GM18907 (cell line): ENCODE measurements around the gene SLC66A1.

Source experiments
- ATAC-seq: cut with Tn5 transposase; IDR thresholded peaks from one replicate; pipeline ENCODE4 v1.9.1; 2021; ENCODE audit warnings: mild to moderate bottlenecking, moderate library complexity; ENCODE audit not compliant: unreplicated experiment

SLC66A1 gene

DNA sequence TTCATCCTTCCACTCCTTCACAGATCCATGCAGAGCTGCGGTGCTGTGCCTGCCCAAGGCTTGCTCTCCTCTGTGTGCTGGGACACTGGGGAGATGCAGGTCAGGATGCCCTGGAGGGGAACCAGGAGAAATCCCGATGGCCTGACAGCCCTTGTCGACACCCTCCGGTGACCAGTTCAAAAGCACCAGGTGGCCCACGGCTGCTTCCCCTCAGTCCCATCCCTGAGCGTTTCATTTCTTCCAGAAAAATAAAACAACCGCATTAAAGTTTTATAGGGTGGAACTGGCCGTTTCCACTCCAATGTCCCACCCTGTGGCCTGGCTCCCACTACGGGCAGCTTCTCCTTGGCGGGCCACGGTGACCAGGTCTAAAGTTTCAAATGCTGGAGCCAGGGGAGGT, 48.3 kb downstream of the SLC66A1 start:
- ATAC-seq: no peak

DNA sequence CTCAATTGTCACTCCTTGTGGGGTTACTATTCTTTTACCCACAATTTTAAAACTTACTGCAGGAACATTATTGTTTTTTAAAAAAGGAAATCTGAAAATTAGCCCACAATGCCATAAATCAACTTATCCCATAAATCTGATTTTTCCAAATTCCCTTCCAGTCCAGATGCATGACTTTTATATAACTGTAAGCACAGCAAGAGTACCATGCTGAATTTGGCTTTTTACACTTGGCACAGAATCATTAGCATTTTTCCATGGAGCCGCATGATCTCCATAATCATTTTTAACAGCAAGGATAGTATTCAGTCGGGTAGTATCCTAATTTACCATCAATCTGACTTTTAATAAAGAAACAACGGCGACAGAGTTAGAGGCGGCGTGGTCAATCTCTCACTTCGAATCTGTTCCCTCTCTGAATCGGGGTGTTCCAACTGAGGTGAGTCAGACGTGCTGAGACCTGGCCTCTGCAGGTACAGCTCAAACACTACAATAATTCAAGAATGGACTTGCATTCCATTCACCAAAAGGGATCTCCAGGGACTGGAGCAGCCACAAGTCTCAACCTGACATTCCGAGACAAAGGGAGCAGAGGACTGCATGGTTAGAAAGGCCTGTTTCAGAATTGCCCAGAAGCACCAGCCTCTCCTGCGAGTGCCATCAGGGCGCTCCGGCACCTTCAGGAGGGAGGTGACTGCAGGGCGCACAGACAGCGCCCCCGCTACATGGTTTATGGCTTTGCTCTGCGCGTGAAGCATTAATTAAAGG, 48.9 kb downstream of the SLC66A1 start:
- no peak for ATAC-seq

DNA sequence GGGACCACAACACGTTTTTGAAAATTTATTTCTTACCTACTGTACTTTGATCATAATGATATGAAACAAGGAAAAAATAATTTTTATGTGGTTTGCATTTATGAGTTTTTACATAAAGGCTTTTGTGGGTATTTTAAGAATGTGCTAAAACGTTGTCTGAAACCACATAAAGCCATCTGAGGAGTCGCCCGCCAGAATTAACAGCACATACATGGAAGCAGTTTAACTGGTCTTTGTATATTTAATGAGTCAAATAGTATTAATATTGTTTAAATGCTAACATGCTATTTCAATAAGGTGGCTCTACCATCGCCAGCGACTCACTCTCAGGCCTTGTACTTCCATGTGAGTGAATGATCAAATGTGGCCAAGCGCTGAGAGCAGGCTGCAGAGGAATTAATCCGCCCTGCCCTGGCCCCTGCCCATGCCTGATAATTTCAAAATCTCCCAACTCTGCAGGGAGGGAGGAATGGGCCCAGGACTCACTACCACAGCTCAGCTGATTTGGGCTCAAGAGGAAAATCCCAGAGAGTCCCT, 49.6 kb downstream of the SLC66A1 start:
- ATAC-seq: no peak

DNA sequence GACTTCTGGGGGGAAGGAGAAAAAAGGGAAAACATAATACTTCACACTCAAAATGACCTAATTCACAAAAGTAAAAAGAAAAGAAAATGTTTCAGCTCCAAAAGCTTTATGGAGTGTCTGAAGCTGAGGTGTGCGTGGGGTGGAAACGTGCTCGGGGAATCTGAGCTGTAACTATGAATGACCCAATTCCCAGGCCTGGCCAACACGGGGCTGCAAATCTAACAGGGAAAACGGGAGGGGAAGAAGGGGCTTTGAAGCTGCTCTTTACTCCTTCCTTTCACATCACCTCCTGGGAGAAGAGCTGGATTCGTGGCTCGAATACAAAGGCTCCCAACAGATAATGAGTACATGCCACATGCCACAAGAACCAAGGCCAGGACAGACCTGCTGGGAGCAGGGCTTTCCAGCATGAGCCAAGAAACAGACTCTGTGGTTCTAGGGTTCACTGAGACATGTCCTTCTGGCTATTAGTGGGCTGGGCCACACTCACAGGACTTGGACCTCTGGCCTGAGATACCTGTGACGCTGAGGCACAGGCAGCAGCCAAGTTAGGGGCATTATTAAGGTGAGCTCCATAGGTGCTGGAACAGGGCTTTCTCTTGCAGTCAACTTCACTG, 51.5 kb downstream of the SLC66A1 start:
- no peak for ATAC-seq

DNA sequence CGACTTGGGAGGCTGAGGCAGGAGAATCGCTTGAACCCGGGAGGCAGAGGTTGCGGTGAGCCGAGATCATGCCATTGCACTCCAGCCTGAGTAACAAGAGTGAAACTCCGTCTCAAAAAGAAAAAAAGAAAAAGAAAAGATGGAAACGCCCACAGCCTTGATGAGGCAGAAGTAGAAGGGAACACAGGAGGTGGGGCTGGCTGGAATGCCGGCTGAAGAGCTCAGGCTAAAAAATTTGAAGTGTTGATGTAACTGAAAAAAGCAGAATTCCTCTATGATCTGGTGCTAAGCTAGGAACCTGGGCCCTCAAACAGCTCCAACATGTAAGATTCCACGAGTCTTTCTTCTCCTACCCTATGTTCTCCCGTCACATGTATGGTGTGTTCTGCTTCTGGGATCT, 53.6 kb downstream of the SLC66A1 start:
- ATAC-seq: no peak

DNA sequence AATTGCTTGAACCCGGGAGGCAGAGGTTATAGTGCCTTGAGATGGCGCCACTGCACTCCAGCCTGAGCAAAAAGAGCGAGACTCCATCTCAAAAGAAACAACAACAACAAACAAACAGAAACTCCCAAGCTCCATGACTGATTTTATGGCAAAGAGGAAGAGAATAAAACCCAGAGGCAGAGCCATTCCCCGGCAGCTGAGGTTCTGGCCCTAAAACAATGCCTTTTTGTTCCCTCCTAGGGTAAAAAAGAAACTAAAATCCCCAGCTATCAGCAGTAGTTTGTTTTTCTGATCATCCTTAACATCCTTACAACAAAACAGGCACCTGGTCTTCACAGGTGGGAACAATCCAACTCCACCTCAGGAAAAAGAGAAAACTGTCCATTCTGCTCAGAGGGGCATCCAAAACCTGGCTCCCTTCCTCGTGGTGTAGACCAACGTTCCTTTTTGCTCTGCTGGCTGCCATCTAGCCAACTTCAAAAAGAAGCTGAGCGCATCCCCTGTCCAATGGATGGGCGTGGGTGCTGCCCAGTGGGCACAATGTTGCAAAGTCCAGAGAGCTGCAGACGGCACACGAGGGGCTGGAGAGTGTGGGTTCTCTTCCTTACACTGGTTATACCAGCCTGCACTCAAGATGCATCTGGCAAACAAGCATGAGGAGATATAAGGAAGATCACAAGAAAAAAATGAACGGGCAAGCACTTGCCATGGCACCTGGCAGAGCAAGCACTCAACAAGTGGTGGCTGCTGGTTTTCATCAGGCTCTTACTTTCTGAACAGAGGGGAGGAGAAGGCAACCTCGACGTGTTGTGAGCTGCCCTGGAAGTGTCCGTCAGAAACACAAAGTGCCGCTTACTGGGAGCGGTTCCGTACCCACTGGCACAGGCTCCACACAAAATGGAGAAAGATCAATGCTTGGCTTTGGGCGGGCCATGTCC, 54.7 kb downstream of the SLC66A1 start:
- ATAC-seq: no peak

DNA sequence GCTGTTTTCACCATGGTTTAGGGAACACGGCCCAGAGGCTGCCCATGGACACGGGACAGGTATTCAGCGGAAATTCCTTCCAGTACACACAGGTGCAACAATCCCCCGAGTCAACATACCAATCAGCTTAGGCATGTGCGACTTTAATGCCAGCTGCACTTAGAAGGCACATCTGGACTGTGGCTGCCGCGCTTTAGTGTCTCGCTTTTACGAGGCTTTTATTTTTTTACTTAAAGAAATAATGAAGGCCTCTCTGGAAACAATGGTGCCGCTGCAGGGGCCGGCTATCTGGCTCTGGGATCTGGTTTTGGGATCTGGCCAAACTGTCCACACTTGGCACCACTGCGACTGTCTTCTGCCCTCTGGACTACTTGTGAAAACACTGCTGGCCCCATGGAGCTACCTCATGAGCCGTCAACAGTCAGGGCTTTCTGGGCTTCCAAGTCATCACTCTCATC, 55.5 kb downstream of the SLC66A1 start:
- ATAC-seq: no peak

DNA sequence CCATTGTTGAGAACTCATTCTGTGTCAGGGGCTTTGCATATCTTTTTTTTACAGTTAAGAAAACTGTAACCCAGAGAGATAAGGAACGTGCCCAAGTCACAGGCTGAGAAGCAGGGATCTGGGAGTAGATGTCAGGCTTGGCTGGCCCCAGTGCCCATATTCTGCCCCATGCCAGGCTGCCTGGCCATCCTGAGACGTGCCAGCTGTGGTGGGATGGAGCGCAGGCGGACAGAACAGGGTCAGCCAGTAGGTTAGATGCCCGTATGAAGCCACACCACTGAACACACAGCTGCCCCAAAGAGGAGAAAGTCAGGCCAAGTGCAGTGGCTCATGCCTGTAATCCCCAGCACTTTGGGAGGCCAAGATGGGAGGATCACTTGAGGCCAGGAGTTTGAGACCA, 55.9 kb downstream of the SLC66A1 start:
- no peak for ATAC-seq

DNA sequence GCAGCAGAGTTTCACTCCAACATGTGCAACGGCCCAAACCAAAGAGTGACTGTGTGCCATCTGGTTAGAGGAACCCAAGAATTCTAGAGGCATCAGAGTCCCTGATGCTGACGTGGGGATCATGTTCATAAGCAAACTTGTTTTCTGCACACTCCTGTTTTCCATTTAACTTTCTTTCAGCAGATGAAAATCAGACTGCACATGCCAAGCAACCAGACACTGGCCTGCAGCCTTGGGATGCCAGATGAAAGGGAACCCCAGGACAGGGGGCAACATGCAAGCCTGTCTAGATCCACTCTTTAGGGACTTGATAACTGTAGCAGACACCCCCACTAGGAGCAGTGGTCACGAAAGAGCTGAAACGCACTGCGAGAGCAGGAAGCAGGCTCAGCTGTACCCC, 56.8 kb downstream of the SLC66A1 start:
- ATAC-seq: no peak

DNA sequence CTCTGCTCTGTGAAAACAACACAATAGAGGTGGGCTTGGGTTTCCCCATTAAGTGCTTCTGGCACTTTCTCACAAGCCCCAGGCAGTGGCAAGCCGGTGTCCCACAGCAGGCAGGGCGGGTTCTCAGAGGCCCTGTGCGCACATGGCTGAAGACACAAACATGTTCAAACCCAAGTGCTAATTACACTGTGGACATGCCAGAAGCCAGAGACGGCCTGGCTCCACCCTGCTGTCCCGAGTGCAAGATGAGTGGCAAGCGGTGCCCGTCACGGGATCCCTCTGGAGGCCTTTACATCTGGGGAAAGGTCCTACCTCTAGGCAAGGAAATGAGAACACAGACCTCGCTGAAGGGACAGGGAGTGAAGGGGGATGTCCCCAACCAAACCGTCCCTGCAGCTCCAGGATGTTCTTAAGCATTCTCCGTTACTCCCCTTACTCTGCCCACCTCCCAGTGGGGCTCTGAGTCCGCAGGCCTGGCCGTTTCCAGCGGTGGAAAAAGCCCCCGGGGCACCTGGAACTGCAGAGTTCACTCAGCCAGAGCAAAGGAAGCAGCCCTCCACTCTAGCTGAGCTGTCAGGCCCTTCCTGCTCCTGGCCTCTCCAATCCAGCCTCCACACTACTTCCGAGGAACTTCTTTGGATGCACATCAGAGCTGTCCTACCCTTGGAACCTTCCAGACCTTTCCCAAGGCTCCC, 57.4 kb downstream of the SLC66A1 start:
- ATAC-seq: no peak

DNA sequence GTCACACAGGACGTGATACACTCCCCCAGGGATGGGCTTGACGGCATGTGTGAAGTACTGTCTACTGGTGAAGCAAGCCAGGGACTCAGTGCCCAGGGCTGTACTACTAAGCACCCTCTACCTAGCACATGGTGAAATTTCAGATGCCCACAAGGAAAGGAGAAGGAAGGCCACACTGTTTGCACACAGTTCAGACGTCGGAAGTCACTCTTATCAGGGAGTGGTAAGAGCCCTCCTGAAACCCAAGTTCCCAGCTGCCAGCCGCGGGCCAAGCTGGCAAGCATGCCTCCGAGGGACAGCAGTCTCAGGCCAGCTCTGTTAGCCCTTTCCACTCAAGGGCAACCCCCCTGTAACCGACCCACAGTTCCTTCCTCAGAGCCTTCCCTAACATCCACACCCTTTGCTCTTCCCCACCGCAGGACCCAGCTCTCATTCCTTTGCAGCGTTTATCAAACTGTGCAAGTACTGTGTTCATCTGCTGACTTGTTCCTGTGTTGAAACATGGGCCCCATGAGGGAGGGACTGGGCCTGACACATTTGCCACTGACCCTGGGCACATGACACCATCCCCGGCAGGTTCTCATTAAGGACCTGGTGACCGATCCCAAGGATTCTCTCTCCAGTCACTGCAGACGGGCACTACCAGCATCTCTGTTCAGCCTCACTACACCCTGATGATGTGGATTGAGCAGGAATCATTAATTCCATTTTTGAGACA, 58.5 kb downstream of the SLC66A1 start:
- ATAC-seq: no peak

DNA sequence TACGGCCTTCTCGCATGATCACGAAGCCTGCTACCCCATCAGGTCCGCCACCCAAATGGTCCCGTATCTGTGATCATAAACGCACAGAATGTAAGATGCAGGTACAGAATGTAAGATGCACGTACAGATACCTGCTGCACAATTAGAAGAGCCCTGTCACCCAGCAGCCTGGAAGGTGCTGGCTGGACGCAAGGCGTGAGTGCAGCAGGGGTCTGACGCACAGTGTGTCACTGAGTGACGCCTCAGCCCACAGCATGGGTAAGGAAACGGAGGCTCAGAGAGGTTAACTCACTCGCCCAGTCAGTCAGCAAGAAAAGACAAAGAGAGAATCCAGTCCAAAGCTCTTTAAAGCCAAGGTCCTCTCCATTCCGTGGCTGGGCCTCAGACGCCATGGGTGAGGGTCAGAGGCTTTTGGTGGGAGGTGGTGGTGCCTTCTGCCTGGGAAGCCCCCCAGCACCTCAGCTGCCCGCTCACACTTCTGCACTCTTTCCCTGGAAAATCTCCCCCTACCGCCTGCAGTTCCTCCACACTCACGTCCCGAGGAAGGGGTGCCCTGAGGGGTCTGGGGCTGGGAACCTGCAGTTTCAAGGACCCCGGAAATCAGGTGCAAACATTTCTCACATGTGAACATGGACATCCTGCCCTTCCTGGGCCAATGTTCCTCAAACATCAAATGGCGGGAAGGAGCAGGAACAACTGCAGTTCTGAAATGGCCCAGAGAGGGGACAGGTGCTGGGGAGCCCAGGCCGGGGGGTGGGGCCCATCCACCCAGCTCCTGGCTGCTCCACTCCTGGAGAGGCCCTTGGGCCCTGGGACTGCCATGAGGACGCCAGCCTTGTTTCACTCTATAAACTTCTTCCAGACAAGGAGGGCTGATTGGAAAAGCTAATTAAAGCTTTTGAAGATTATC, 59.4 kb downstream of the SLC66A1 start:
- ATAC-seq: no peak

DNA sequence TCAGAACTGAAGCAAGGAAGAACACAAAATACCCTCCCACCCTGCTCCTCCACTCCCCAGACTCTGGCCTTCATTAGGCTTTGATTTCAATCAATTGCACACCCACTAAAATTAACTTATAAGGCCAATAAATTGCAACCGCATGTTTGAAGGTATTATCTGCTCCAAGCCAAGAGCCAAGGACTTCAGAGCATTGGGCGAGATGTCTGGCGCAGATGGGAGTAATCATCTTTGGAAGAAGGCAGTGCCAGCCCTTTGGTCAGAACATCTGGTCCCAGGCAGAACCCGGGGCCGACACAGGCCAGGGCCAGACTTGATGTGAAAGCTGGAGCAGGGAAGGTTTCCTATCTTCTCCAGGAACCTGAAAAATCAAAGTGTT, 60.0 kb downstream of the SLC66A1 start:
- ATAC-seq: no peak

DNA sequence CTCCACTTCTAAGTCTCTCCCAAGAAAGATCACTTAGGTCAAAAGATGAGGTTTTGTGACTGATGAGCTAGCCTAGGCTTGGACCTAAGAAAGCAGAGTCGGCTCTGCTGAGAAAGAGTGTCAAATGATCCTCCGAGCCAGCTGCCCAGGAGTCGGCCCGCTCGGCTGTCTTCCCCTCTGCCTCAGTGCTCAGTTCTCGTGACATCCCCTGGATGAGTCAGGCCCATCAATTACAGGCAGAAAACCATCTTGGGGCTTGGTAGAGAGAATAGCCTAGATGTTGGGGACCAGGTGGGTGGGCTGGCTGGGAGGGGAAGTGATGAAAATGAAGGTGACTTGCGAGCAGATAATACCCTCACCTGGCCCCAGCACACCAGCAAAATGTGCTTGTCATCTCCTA, 60.5 kb downstream of the SLC66A1 start:
- ATAC-seq: no peak

DNA sequence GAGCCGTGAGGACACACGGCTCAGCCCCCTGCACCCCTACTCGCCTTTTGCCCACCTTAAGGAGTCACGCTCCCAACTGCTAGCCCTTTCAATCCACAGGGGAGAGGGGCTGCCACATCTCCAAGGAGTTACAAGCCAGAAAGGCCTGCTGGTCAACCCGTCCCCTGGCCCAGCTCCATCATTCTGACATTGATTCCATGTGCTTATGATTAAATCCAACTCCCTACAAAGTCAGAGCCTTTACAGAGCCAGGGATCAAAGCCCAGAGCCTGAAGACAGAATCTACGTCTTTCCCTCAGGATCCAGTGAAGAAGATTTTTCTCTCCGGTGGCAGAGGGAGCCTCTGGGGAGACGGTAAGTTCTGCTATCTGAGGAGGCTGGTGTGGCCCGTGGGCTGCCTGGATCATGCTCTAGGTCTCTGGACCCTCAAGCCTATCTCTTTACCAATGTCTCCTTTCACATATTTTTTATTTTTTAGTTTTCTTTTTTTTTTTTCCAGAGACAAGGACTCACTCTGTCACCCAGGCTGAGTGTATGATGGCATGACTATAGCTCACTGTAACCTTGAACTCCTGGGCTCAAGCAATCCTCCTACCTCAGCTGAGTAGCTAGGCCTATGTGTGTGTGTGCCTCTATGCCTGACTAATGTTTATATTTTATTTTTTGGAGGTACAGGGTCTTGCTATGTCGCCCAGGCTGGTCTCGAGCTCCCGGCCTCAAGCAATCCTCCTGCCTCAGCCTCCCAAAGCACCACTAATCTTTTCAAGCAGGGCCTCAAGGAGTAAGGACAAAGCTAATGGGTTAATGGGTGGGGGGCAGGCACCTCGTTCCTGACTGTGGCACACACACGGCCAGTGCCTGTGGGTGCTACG, 61.3 kb downstream of the SLC66A1 start:
- no peak for ATAC-seq

DNA sequence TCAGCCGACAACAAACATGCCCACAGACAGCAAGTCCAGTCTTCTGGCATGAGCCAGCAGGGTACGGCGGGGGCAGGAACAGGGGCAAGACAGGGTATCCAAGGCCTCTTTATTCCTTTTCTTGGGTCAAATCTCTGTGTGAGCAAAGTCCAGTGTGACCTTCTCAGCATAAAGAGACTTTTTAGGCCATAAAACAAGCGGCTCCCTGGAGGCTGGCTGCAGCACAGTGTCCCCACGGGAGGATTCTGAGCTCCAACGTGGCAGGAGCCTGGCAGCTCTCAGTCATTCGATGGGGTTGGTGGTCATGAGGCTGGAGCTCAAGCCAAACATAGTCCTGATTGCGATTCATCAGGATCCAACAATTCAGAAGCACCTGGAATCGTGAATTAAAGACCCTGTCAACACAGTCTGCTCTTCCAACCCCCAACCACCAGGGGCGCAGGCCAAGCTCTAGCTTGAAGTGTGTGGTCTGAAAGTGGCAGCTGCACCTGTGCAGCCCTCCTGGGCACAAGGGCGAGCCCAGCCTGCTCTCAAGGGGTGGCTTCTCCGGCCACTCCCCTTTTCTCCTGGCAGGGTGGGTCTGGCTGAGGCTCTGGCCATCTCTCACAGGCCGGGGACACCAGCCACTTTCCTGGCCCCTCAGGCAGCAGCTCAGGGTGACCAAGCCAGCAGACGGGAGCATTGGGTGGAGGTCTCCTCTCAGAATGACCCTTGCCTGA, 62.1 kb downstream of the SLC66A1 start:
- no peak for ATAC-seq

DNA sequence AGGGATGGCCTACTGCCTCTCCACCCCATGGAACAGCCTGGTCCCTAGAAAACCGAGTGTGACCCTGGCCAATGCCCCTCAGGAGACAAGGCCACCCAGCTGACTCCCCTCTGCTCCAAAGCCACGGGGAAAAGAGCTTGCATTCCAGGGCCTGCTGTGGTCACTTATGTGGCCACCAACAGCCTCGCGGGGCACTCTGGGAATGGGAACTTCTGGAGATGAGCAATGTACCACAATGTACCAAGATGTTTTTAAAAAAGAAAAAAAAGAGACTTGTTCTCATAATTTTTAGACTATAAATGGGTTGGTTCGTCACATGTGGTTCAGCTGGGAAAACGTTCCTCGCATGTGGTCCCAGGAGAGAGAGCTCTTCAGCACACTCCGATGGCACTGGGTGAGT, 62.8 kb downstream of the SLC66A1 start:
- ATAC-seq: no peak
